ENCODE measurements around the gene PNMT. TPM values are rescaled to one million over a fixed set of nuclear protein-coding genes. Genes with fewer than 3 reads are reported as not detected.
A peak's percentile ranks its signal among the peaks of the same experiment; 100 is the strongest.

PNMT gene
- total and polyA plus RNA-seq, 2 of the 8 experiments (the other 6 are each of a cell fraction or from before 2014, with no cell fraction given), result 5.6 to 10.9 TPM

DNA sequence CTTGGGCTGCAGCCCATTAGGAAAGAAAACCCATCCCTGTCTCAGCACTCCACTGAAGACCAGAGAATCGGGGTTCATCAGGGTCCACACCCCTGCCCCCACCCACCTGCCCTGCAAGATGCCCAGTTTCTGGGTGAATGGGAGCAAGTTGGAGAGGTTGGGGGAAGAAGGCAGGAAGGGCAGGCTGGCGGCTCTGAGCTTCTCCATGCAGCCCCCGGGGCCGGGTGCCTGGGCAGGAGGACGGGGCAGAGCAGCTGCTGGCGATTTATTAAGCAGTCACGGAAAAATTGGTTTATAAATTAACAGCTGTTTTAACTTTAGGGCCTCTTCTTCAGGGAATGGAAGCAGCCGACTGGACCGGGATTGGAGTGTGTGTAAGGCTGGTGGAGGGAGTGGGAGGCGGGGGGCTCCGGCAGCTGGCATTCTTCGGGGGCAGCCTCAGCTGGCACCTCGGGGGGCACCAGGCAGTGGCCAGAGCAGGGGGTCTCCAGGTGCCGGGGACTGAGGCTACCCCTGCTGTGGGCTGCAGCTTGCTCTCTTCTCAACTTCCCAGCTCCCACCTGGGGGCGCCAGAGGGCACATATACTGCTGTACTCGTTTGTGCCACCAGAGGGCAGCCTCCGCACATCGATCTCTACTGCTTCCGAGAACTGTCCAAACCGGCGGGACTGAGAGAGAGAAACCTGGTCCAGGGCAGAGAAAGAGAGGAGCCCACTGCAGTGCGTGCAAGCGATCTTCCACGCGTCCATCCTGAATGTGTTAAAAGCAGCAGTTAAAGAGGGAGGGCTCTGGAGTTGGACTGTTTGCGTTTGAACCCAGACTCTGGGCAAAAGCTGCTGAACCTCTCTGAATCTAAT is 46.5 kb upstream of the PNMT start (continued):
- peak; percentile 96 to 97 for TF ChIP-seq RAD21 (IDR thresholded peaks at IDR 0.05 in 1 of 2, conservative IDR thresholded peaks at IDR 0.05 in 1 of 2; ENCODE audit: low read depth in 2 of 2, low read length in 2 of 2)
- TF ChIP-seq ZNF274 (IDR thresholded peaks at IDR 0.05; ENCODE audit: borderline replicate concordance, extremely low read depth, low read length), result no peak
- no peak for TF ChIP-seq CEBPB (IDR thresholded peaks at IDR 0.05; ENCODE audit: low read depth, low read length)
- TF ChIP-seq JUN (IDR thresholded peaks at IDR 0.05; ENCODE audit: low read depth, low read length), result no peak
- TF ChIP-seq TAF7 (optimal IDR thresholded peaks at IDR 0.05; ENCODE audit: borderline replicate concordance, low read depth, low read length), result peak; percentile 64
- no peak for TF ChIP-seq NANOG (IDR thresholded peaks at IDR 0.05; ENCODE audit: insufficient read depth, low read depth, low read length, poor library complexity, severe bottlenecking)
- 0 out of 2 replicates have a peak, but pooled peaks have one; percentile 22 for TF ChIP-seq EGR1 (IDR thresholded peaks at IDR 0.05; ENCODE audit: borderline replicate concordance, low read depth, low read length)
- TF ChIP-seq, protein P1, sequence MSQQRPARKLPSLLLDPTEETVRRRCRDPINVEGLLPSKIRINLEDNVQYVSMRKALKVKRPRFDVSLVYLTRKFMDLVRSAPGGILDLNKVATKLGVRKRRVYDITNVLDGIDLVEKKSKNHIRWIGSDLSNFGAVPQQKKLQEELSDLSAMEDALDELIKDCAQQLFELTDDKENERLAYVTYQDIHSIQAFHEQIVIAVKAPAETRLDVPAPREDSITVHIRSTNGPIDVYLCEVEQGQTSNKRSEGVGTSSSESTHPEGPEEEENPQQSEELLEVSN (IDR thresholded peaks at IDR 0.05), result 0 out of 2 replicates have a peak, but pooled peaks have one; percentile 20
- TF ChIP-seq CREB1 (IDR thresholded peaks at IDR 0.05), result peak; percentile 44; the same call in 1 of the 2 replicates
- no peak for TF ChIP-seq SIRT6 (IDR thresholded peaks at IDR 0.05; ENCODE audit: low read length)
- TF ChIP-seq RFX5 (IDR thresholded peaks at IDR 0.05; ENCODE audit: borderline replicate concordance, low read depth, low read length), result no peak
- 0 out of 2 replicates have a peak, but pooled peaks have one; percentile 17 for TF ChIP-seq SRF (IDR thresholded peaks at IDR 0.05; ENCODE audit: low read depth, low read length)
- TF ChIP-seq SUZ12 (IDR thresholded peaks at IDR 0.05; ENCODE audit: low read length), result no peak
- no peak for TF ChIP-seq CBX5 (IDR thresholded peaks at IDR 0.05; ENCODE audit: low read depth, low read length)
- TF ChIP-seq TEAD4 (IDR thresholded peaks at IDR 0.05; ENCODE audit: low read depth, low read length), result no peak
- TF ChIP-seq JUND (IDR thresholded peaks at IDR 0.05; ENCODE audit: low read length), result peak; percentile 73
- TF ChIP-seq TAF1 (IDR thresholded peaks at IDR 0.05; ENCODE audit: low read depth, low read length), result no peak
- no peak for TF ChIP-seq BACH1 (IDR thresholded peaks at IDR 0.05; ENCODE audit: low read length)
